Measurements from ENCODE around the gene PPM1A. TPM values are rescaled to one million over a fixed set of nuclear protein-coding genes. Genes with fewer than 3 reads are reported as not detected.

The PPM1A gene
- total RNA-seq, 1 experiment from 2014 or later = 28.1 TPM

- Histone ChIP-seq H3K4me1 (ENCODE audit: control insufficient read depth, insufficient read depth, low read length) (no peaks in the 10 kb centered on the region), H3K4me3 (ENCODE audit: low read depth in 2 of 2, low read length in 2 of 2) (no peak overlapping the region), H3K27ac (ENCODE audit: low read length) (no peak overlapping the region), H3K9me3 (ENCODE audit: control insufficient read depth, insufficient read depth, low read depth, low read length) (no peaks in the 10 kb centered on the region), H3K36me3 (ENCODE audit: control insufficient read depth, insufficient read depth, low read length) (no peaks in the 10 kb centered on the region), H3K27me3 (ENCODE audit: control insufficient read depth, insufficient read depth, low read length) (peaks cover 9% of the 10 kb centered on the region; the same call in 1 of the 2 replicates)
- intact Hi-C loops (cut with micrococcal nuclease; ENCODE audit: unreplicated experiment) = no loop called here
- in situ Hi-C loops (cut with HindIII; ENCODE audit: low pct_unique_long_range_greater_than_20kb, low sequenced_read_pairs) = no loop called here
- no TSS peak for BruUV-seq (replicated peaks)
- POLR2A ChIA-PET = no interaction called here
- ATAC-seq = no peak
- CTCF ChIA-PET = no interaction called here
- DNase-seq (ENCODE audit: low read depth, low spot score) = no peak
- TF ChIP-seq TCF7L2 (IDR thresholded peaks at IDR 0.05; ENCODE audit: low read depth, low read length) (no peak), CTCF (IDR thresholded peaks at IDR 0.05) (no peak), SIN3A (IDR thresholded peaks at IDR 0.05; ENCODE audit: borderline replicate concordance, insufficient read depth, low read depth, low read length) (no peak), REST (IDR thresholded peaks at IDR 0.05; ENCODE audit: insufficient read depth in 1 of 2, low read depth in 2 of 2, low read length in 1 of 2) (no peak), POLR2AphosphoS5 (IDR thresholded peaks at IDR 0.05; ENCODE audit: low read depth, low read length) (no peak)
Measured at GRCh38 chr14:60328583-60328982, 79.6 kb downstream of the PPM1A start.

GRCh38 chr14:60329274-60329673, 80.3 kb downstream of the PPM1A start:
- in situ Hi-C loops (cut with HindIII; ENCODE audit: low pct_unique_long_range_greater_than_20kb, low sequenced_read_pairs) = no loop called here
- no peaks in the 10 kb centered on the region for H3K36me3 ChIP-seq (ENCODE audit: control insufficient read depth, insufficient read depth, low read length)
- H3K4me1 ChIP-seq (ENCODE audit: control insufficient read depth, insufficient read depth, low read length) = no peaks in the 10 kb centered on the region
- no peak overlapping the region for H3K27ac ChIP-seq (ENCODE audit: low read length)
- DNase-seq (ENCODE audit: low read depth, low spot score) (no peak), ATAC-seq (no peak)
- H3K27me3 ChIP-seq (ENCODE audit: control insufficient read depth, insufficient read depth, low read length) = peaks cover 9% of the 10 kb centered on the region; the same call in 1 of the 2 replicates
- POLR2A ChIA-PET = no interaction called here
- no TSS peak for BruUV-seq (replicated peaks)
- no peak overlapping the region for H3K4me3 ChIP-seq (ENCODE audit: low read depth in 2 of 2, low read length in 2 of 2)
- H3K9me3 ChIP-seq (ENCODE audit: control insufficient read depth, insufficient read depth, low read depth, low read length) = no peaks in the 10 kb centered on the region
- intact Hi-C loops (cut with micrococcal nuclease; ENCODE audit: unreplicated experiment) = no loop called here
- CTCF ChIA-PET = no interaction called here
- TF ChIP-seq CTCF (IDR thresholded peaks at IDR 0.05) = no peak
- TF ChIP-seq REST (IDR thresholded peaks at IDR 0.05; ENCODE audit: insufficient read depth in 1 of 2, low read depth in 2 of 2, low read length in 1 of 2) = no peak
- TF ChIP-seq SIN3A (IDR thresholded peaks at IDR 0.05; ENCODE audit: borderline replicate concordance, insufficient read depth, low read depth, low read length) = no peak
- no peak for TF ChIP-seq POLR2AphosphoS5 (IDR thresholded peaks at IDR 0.05; ENCODE audit: low read depth, low read length)
- TF ChIP-seq TCF7L2 (IDR thresholded peaks at IDR 0.05; ENCODE audit: low read depth, low read length) = no peak

Measured in Panc1 (cell line).